ENCODE measurements around the gene TIMM23B.
"Not testable (repeated sequence)": the region's sequence is repeated elsewhere in the genome, so short reads cannot be mapped to it uniquely, and the experiment has no call there.

TIMM23B gene

DNA sequence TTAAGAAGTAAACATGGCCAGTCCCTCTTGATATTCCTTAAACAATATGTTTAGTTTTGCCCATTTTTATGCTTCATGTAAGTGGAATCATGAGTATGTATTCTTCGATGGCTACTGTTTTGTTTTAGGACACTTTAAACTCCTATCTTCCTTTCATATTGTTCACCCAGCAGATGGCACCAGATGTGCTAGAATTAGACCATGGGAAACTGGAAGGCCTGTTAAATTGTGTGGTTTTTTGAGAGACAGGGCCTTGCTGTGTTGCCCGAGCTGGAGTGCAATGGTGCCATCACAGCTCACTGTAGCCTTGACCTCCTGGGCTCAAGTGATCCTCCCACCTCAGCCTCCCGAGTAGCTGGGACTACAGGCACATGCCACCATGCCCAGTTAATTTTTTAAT lies 11.3 kb downstream of the TIMM23B start:
- peak in 1 of 2 experiments; percentile 55 for DNase-seq (ENCODE audit: low read depth in 1 of 2, low spot score in 1 of 2)

DNA sequence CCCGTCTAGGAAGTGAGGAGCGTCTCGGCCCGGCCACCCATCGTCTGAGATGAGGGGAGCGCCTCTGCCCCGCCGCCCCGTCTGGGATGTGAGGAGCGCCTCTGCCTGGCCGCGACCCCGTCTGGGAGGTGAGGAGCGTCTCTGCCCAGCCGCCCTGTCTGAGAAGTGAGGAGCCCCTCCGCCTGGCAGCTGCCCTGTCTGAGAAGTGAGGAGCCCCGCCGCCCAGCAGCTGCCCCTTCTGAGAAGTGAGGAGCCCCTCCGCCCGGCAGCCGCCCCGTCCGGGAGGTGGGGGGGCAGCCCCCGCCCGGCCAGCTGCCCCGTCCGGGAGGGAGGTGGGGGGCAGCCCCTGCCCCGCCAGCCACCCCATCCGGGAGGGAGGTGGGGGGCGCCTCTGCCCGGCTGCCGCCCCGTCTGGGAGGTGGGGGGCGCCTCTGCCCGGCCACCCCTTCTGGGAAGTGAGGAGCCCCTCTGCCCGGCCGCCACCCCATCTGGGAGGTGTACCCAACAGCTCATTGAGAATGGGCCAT lies 28.5 kb downstream of the TIMM23B start:
- not testable (repeated sequence) for DNase-seq (ENCODE audit: low read depth in 1 of 2, low spot score in 1 of 2)

More for the DNA sequence above, 11.3 kb downstream of the TIMM23B start:
- in situ Hi-C loops (cut with HindIII; ENCODE audit: low pct_unique_long_range_greater_than_20kb, low sequenced_read_pairs), result not testable (repeated sequence)

DNA sequence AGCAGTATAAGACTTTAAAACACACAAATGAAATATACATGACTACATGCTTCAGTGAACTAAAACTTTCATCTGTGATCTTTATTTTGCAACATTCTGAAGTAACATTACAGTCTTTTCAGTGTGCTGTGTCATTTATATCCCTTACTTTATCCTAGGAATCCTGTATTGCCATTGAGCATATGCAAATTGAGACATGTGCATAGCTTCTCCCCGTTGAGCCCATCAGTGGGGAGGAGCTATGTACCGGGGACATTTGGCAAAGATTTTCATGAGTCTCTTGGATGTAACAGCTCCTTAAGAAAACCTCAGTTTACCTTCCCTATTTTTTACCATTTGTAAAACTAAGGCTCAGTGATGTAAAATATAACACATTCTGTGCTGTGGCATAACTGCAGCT lies 29.6 kb downstream of the TIMM23B start:
- in situ Hi-C loops (cut with HindIII; ENCODE audit: low pct_unique_long_range_greater_than_20kb, low sequenced_read_pairs); DNase-seq (ENCODE audit: low read depth in 1 of 2, low spot score in 1 of 2): not testable (repeated sequence)

More for the DNA sequence above, 28.5 kb downstream of the TIMM23B start:
- in situ Hi-C loops (cut with HindIII; ENCODE audit: low pct_unique_long_range_greater_than_20kb, low sequenced_read_pairs), result not testable (repeated sequence)

DNA sequence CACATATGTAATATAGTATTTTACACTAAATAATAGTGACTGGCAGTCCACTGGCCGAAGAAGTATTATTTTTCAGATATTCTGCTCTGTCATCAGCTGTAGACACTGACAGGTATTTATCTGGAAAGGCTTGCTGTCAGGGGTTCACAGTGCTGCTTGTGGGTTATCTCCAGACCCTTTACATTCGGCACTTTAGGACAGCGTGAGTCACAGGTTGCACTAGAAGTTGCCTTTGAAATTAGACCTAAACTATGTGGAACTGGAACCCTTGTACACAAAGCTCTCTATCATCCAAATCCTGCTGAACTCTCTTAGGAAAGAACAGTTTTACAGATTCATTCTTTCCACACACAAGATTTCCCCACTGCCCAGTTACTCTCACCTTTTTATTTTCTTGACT lies 30.2 kb downstream of the TIMM23B start:
- DNase-seq (ENCODE audit: low read depth in 1 of 2, low spot score in 1 of 2); in situ Hi-C loops (cut with HindIII; ENCODE audit: low pct_unique_long_range_greater_than_20kb, low sequenced_read_pairs): not testable (repeated sequence)

DNA sequence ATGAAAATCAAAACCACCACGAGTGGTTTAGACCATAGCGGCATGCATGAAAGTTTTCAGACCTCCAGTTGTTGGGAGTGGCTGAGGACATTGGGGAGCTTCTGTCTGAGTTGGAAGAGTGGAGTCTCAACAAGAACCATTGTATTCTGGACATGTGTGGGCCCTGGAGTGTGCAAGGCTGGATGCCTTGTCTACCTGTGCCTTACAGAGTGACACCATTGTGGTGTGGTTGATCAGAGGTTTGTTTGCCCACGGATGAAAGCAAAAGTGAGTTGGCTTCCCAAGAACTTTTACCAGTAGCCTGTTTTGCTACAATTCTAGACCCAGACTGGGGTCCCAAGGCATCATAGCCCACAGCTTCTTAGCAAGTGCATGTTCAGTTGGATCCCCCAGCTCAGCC lies 35.9 kb downstream of the TIMM23B start:
- DNase-seq (ENCODE audit: low read depth in 1 of 2, low spot score in 1 of 2); in situ Hi-C loops (cut with HindIII; ENCODE audit: low pct_unique_long_range_greater_than_20kb, low sequenced_read_pairs): not testable (repeated sequence)

DNA sequence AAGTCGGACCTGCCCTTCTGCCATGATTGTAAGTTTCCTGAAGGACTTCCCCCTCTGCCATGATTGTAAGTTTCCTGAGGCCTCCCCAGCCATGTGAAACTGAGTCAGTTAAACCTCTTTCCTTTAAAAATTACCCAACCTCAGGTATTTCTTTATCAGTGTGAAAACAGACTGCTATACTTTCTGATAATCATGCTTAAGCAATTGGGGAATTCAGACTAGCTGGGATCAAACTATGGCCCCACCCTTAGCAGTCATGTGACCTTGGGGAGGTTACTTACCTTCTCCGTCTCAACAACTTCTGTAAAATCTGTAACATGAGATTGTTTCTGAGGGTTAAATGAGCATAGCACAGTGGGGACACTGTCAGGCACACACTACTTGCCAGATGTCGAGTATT lies 45.4 kb downstream of the TIMM23B start:
- in situ Hi-C loops (cut with HindIII; ENCODE audit: low pct_unique_long_range_greater_than_20kb, low sequenced_read_pairs); DNase-seq (ENCODE audit: low read depth in 1 of 2, low spot score in 1 of 2): not testable (repeated sequence)

DNA sequence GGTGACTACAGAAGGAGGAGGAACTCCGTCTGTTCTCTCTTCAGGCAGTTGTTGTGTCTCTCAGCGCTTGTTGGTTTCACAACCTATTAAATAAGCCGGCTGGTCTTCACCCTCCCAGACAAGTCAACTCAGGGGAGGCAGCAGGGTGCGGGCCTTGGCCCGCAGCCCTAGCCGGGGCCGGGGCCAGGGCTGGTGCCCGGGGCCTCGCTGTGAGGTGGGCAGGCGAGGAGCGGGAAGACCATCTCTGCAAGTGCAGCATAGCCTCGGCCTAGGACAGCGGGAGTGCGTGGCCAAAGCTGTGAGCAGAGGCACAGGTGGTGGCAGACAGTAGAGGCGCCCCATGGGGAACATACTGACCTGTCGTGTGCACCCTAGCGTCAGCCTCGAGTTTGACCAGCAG lies 46.5 kb downstream of the TIMM23B start, which contains the start of gene AGAP6:
Gene AGAP6, plus strand, starts transcription at position 31 of the 400 bp plus-strand sequence. Its CDS starts 310 bp downstream, at position 341.
- DNase-seq (ENCODE audit: low read depth in 1 of 2, low spot score in 1 of 2); in situ Hi-C loops (cut with HindIII; ENCODE audit: low pct_unique_long_range_greater_than_20kb, low sequenced_read_pairs): not testable (repeated sequence)

DNA sequence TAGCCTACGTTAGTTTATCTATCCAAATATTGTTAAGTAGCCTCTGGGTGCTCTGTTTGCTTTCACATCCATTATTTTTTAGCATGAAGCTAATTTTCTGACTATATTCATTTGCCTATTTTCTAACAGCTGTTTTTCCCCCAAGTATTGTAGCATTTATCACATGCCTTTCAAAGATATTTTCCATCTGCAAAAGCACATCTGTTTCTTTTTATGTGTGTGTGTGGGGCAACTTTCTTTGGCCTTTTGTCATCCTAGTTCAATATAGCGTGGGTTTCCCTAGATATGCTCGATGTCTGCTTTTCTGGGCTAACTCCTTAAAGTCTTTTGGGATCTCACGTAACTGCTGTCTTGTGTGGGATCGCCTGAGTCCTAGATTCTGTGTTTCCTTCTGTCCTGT lies 53.5 kb downstream of the TIMM23B start:
- DNase-seq (ENCODE audit: low read depth in 1 of 2, low spot score in 1 of 2); in situ Hi-C loops (cut with HindIII; ENCODE audit: low pct_unique_long_range_greater_than_20kb, low sequenced_read_pairs): not testable (repeated sequence)

DNA sequence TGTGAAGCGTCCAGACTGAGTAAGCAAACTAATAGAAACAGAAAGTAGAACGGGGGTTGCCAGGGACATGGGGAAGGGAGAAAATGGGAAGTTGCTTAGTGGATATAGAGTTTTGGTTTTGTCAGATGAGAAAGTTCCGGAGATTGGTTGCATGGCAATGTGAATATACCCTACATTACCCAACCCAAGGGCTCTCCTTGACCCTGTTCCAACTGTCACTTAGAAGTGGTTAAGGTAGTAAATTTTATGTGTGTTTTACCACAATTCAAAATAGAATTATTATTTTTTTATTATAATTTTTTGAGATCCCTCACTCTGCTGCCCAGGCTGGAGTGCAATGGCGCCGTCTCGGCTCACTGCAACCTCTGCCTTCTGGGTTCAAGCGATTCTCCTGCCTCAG lies 72.2 kb downstream of the TIMM23B start:
- DNase-seq (ENCODE audit: low read depth in 1 of 2, low spot score in 1 of 2); in situ Hi-C loops (cut with HindIII; ENCODE audit: low pct_unique_long_range_greater_than_20kb, low sequenced_read_pairs): not testable (repeated sequence)

DNA sequence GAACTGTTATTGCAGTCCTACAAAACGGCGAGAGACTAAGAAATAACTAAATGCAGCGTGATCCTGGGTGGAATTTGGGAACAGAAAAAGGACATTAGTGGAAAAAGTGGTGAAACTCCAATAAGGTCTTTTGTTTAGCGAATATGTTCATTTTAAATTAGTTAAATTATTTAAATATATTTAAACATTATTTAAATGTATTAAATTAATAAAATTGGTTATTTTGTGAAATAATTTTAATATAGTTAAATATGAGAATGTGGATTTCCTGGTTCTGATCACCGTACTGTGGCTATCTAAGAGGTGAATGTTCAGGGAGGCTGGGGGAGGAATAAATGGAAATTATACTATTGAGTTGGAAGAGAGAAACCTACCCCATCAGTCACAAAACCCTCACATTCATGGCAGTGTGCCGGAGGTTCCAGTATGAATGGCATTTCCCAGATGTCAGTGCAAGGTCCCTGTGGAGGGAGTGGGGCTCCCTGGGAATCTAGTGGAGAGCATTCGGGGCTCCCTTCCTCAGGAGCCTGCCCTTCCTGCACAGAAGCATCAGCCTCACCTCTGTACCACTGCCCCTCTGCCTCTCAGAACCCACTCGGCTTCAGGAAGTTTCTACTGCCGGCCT lies 73.9 kb downstream of the TIMM23B start:
- DNase-seq (ENCODE audit: low read depth in 1 of 2, low spot score in 1 of 2); in situ Hi-C loops (cut with HindIII; ENCODE audit: low pct_unique_long_range_greater_than_20kb, low sequenced_read_pairs): not testable (repeated sequence)

DNA sequence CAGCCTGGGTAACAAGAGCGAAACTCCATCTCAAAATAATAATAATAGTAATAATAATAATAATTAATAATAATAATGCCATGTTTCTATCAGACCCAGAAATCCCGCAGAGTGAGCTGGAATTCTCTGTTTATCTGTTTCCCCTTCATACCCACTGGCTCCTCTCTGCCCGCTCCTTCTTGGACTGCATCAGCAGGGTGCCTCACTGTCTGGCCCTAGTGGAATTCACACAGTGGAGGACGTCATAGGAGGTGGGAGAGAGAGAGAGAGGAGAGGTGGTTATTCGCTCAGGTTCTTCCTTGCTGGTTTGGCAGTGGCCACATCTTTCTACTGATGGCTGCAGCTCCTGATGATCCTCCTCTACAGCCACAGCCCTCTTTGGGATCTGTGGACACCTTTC lies 75.1 kb downstream of the TIMM23B start:
- in situ Hi-C loops (cut with HindIII; ENCODE audit: low pct_unique_long_range_greater_than_20kb, low sequenced_read_pairs); DNase-seq (ENCODE audit: low read depth in 1 of 2, low spot score in 1 of 2): not testable (repeated sequence)

DNA sequence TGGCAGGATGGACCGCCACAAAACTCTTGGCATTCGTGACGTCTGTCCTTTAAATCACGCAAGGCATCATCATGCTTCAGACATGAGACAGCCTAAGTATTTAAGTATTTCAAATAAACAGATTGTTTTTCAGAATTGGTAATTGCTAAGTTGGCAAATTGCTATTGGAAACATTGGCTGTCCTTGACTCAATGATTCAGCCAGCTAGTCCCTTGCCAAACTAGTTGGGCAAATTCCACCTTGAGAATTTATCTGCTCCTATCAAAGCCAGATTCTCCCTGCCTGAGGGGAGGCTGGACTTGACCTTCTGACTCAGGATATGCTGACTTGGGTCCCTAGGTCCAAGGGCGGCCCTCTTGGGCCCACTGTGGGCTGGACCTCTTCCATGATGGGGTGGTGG lies 75.8 kb downstream of the TIMM23B start:
- in situ Hi-C loops (cut with HindIII; ENCODE audit: low pct_unique_long_range_greater_than_20kb, low sequenced_read_pairs), result not testable (repeated sequence)
- DNase-seq (ENCODE audit: low read depth in 1 of 2, low spot score in 1 of 2), result peak in 1 of 2 experiments; percentile 63

DNA sequence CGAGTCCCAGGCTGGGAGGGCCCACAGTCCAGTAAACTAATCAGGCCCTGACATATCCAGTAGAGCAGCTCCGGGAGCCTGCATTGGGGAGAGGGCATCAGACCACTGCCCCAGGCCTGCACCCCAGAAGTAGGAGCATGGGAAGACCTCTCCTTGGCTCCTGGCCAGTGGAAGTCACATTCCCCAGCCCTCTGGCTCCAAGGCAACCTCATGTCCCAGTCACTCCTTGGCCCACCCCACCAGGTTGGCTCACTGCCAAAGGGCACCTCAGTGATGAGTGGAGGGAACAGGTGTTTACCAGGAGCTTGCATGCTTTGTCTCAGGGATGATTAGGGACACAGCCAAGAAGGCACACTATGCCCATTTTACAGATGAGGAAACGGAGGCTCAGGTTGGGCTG lies 77.4 kb downstream of the TIMM23B start:
- in situ Hi-C loops (cut with HindIII; ENCODE audit: low pct_unique_long_range_greater_than_20kb, low sequenced_read_pairs), result not testable (repeated sequence)
- peak in 1 of 2 experiments; percentile 13 for DNase-seq (ENCODE audit: low read depth in 1 of 2, low spot score in 1 of 2)

DNA sequence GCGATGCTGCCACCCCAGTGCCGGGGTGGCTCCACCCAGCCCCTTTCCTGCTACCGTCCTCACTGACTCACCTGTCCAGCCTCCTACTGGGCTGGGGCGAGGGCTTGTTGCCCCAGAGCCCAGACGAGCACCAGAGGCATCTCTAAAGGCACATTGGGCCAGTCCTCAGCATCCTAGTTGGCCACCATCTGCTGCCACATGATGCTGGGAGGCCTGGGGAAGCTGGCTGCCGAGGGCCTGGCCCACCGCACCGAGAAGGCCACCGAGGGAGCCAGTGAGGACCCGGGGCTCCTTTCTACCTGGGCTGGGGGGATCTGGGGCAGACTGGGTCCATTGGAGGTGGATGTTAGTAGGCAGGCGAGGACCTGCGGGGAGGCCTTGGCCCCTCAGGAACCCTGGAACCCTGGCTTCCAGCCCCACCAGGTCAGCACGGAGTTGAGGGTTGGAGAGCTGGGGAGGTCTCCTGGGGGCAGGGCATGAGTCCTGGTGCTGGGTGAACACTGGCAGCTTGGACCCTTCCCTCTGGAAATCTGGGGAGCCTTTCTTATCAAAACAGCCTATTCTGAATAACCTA lies 78.7 kb downstream of the TIMM23B start:
- in situ Hi-C loops (cut with HindIII; ENCODE audit: low pct_unique_long_range_greater_than_20kb, low sequenced_read_pairs); DNase-seq (ENCODE audit: low read depth in 1 of 2, low spot score in 1 of 2): not testable (repeated sequence)
